IPS DF 19.7 (cell line): Measurements from ENCODE around the gene RAD54L2.
"Not testable (repeated sequence)": the region's sequence is repeated elsewhere in the genome, so short reads cannot be mapped to it uniquely, and the experiment has no call there.

Experiments used
- DNase-seq: peaks from one replicate; pipeline ENCODE4 v3.0.0-alpha.2; 2013; ENCODE audit warnings: low read depth, low spot score

Gene RAD54L2

DNA sequence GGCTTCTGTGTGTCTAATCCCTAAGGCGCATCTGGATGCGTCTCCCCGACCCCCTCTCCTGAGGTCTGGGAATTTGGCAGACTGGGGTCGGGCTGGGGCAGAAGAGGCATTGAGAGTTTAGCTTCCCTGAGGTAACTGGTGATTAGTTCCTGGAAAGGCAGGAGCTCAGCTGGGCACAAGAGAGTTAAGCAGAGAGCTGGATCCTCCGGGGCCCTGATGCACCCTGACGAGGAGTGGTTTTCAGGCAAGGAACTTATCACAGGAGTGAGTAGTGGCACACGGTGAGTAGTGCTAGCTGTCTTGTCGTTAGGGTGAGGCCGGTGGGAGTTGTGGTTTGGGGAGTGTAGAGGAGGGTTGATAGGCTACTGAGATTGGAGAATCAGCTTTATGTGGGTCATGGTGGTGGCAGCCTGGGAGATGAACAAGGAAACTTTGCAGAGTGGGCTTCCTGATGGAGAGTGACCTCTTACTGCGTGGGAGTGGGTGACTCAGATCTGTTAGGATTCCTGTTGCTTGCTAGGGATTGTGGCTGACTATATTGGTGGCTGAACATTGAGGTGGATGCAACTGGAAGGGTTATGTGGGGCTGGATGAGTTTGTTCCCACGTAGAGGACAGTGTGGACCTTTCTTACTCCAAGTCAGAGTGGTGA, 897 bp downstream of the RAD54L2 start:
- DNase-seq = no peak

DNA sequence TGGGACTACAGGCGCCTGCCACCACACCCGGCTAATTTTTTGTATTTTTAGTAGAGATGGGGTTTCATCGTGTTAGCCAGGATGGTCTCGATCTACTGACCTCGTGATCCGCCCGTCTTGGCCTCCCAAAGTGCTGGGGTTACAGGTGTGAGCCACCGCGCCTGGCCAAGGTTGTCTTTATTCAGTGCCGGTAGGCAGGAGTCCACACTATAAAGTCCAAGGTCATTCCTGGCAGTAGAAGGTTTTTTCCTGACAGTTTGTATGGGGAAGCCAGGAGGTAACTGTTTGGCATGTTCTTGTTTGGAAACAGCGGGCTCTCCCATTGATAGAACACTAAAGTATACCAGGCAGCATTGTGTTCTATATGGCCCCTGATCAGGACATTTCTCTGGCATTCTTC, 4.1 kb downstream of the RAD54L2 start:
- DNase-seq = not testable (repeated sequence)

DNA sequence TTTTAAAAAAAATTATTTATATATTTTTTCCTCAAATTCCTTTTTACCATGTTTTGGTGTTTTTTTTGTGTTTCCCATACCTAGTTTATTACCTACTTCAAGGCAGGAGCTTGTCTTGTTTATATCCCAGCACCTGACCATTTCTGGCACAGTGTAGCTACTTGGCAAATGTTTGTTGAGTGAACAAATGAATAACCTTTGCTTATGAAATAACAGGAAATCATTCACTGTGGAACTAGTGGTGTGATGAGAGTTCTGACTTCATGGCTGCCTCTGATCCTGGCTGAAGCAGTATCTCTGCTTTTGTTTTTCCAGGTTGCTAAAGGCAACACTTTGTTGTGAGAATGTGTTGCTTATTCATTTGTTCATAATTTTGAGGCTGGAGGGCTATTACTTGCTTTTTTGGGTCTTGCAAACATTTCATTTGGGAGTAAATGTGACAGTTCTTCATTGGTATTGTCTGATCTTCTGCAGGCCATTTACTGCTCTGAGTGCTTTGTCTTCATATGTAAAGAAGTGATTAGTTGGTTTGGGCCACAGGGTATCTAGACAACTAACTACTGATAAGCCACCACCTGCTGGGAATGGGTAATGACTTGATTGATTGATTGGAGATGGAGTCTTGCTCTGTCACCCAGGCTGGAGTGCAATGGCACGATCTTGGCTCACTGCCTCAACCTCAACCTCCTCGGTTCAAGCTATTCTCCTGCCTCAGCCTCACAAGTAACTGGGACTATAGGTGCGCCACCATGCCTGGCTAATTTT, 5.7 kb downstream of the RAD54L2 start:
- no peak for DNase-seq

DNA sequence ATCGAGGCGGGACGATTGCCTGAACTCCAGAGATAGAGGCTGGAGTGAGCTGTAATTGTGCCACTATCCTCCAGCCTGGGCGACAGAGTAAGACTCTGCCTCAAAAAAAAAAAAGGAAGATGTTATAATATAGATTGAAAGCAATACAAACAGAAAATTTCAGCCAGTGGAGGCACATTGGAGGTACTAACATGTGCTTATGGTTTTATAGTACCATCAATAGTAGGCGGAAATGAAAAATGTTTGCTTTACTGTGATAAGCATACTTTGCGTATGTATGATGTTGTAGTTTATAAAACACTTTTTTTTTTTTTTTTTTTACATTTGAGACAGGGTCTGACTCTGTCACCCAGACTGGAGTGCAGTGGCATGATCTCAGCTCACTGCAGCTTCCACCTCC, 8.8 kb downstream of the RAD54L2 start:
- no peak for DNase-seq

DNA sequence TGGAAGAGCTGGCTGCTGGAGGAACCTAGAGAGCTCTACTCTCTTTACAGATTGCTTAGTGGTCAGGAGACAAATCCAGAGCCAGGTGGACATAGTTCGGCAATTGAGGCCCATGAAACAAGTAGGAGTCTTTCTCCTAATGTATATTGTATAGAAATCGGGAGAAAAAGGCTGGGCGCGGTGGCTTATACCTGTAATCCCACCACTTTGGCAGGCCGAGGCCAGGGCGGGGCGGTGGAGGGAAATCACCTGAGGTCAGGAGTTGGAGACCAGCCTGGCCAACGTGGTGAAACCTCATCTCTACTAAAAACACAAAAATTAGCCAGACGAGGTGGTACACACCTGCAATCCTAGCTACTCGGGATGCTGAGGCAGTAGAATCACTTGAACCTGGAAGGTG, 10.8 kb downstream of the RAD54L2 start:
- no peak for DNase-seq

DNA sequence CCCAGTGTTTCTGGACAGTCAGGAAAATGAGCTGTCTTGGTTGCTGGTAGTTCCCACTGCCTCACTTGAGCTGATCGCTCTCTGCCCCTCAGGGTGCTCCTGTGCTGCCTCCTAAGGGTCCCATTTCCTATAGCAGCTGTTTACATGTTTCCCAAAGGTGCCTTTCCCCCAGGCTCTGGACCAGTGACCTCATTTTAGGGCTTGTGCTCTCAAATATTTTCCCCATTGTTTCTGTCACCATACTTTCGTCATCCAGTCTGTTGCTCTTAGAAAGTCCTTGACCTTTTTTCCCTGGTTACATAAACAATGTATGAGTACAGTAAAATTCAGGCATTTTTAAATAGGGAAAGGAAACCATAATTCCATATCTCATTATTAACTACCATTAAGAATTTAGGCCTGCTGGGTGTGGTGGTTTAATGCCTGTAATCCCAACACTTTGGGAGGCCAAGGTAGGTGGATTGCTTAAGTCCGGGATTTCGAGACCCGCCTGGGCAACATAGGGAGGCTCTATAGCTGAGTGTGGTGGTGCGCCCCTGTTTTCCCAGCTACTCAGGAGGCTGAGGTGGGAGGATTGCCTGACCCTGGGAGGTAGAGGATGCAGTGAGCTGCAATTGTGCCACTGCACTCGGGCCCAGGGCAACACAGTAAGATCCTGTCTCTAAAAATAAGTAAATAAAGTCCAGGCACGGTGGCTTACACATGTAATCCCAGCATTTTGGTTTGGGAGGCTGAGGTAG, 11.7 kb downstream of the RAD54L2 start:
- no peak for DNase-seq

DNA sequence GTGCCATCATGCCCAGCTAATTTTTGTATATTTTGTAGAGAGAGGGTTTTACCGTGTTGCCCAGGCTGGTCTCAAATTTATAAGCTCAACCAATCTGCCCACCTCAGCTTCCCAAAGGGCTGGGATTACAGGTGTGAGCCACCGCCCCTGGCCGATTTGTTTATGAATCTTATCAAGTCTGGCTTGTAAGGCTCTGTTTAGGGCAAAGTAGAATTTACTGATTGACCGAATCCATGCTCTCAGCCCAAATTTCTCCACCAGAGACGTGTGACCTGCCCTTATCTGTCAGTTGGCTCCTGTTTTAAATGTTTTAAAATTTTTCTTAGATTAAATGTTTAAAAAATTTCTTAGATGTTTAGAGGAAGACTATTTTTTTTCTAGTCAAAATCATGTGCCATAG, 19.5 kb downstream of the RAD54L2 start:
- DNase-seq = no peak

DNA sequence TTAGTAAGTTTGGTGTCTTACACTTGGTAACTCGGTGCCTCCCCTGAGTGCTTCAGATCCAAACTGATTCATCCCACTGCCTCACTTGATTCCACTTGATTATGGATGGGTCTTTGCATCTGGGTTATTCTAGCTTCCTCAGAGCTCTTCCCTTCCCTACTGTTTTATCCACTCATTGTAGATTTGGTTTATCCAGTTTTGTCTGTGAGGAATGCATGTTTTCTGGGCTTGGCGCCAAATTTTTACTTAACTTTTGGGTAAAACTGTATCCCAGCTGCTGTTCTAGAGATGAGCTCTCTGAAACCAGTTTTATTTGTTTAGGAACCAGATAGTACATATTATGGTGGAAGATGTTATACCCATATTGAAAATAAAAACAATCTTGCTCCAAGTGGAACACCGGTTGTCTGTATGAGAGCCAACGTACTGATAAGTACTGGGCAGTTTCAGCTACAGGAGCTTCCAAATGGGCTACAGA, 20.9 kb downstream of the RAD54L2 start:
- DNase-seq = no peak

DNA sequence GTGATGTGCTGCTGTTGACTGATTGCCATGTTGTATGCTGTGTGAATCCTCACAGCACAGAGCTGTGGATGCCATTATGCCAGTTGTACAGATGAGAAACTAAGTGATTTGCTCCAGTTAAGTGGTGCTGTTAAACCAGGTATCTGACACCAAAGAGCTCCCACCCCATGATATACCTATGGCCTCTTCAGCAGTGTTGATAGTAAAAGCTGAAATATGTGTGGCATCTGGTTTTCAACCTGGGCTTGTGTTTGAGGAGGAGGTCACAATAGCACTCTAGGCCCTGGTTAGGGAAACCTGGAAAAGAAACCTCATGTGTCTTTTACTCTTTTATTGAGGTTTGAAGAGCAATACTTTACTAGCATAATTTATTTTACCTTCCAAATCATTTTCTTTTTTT, 21.4 kb downstream of the RAD54L2 start:
- DNase-seq = no peak

DNA sequence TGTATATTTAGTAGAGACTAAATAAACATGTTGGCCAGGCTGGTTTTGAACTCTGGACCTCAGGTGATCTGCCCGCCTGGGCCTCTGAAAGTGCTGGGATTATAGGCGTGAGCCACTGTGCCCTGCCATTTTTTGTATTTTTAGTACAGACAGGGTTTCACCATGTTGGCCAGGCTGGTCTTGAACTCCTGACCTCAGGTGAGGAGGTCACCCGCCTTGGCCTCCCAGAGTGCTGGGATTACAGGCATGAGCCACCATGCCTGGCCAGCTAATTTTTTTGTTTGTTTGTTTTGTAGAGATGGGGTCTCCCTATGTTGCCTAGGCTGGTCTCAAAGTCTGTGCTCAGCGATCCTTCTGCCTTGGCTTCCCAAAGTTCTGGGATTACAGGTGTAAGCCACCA, 23.9 kb downstream of the RAD54L2 start:
- not testable (repeated sequence) for DNase-seq

DNA sequence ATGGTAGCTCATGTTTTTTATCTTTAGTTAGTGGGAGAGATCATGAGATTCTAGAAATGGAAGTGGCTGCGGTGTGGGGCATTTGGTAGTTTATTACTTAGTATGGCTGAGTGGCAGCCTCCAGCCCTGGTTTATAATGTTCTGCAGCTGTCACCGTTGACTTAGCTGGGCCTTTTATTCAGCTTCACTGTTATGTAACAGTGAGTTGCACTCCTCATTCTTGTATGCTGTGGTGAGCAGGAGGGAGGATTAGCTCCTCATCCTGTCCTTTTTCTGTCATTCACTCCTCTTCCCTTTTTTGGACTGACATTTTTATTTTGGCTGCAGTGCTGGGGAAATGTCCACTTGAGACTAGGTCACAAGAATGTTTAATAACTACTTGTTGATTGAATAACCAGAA, 29.5 kb downstream of the RAD54L2 start:
- no peak for DNase-seq

DNA sequence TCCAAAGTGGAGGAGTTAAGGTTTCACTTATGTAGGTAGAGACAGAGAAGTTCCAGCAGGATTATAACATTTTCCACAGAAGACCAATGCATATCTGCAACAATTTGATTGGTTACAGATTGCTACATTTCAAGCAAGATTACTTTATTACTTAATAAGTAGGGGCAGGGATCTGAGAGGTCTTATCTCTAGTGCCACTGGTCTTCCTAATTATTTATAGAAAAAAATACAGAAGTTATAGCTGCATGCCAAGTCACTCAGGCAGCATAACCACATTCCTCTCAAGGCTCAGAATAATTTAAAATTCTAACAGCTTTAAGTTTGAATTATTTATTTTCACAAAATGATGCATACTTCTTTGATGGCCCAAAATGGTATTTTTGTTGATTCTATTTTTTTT, 30.5 kb downstream of the RAD54L2 start:
- no peak for DNase-seq

DNA sequence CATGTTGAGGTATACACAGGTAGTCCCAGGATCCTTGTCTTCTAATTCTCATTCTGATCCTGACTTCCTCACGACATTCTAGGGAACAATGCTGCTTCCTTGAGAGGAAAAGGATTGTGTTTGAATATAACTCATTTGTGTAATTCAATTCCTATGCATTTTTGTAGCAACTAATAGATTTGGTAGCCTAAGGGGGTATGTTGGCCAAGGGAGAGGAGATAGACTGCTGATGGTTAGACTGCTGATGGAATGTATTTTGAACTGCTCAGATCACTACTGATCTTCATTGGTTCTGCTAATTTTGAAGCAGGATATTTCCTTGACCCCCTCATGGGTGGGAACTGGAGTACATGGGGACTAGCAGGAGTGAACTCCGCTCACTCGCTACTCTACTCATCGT, 39.7 kb downstream of the RAD54L2 start:
- DNase-seq = no peak

DNA sequence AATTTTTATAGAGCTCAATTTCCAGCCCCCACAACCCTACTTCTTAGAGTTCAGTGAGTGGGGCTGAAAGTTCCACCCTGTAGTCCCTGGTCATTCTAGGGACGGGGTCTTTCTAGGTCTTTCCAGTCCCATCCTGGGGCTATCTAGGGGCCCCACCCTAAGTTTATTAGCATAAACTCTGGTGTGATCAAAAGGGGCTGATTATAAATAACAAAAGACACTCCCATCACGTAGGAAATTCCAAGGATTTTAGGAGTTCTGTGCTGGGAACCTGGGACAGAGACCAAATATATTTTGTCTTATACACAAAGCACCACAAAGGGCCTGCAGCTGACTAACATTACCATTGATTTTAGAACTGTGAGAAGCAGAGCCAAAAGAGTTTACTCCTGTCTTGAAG, 41.9 kb downstream of the RAD54L2 start:
- no peak for DNase-seq

DNA sequence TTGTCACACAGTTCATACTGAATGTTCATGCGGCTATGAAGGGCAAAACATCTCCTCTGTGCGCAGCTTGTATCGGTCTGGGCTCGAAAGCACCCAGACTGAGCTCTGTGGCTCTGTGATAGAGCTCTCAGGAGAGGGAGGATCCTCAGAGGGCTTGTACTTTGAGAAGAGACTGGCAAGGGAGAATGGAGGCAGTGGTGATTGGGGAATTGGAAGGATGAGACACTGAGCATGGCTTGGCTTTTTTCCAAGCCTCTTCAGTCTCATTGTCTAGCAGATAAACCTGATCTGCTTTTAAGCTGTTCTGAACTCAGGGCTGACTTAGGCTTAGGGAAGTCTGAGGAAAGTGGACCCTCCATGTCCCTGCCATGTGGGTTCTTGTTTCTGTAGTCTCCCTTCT, 43.0 kb downstream of the RAD54L2 start:
- DNase-seq = no peak

DNA sequence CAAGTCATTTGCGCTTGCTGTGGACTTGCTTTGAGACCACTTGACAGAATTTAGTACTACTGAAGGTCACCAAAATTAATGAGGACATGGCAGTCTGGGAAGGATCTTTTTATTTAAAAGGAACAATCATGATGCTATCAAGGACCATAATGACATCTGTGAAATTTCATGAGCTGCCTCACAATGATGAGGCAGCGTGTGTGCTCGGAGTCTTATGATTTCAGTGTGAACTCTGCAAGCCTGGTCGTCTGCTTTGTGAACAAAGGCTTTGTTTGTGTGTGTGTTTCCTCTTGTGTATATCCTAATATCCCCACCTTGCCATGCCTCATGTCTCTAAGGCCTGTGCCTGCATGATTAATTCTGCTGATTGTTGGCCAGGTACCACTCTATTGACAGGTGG, 46.7 kb downstream of the RAD54L2 start:
- DNase-seq = no peak

DNA sequence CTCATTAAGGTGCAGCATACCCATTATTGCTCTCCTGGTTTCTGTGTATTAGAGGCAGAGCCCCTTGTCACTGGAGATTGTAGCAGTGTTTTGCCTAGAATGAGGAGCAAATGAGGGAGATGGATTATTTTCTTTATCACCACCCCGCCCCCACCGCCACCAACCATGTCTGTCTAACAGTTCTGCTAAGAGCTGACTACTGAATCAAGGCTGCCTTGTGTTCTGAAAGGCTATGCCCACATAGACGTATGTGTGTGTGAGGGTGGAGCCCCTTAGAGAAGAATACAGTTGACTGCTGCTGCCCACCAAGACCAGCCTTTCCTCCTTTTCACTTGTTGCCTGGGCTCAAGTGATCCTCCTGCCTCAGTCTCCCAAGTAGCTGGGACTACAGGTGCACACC, 47.4 kb downstream of the RAD54L2 start:
- DNase-seq = no peak
